ENCODE measurements around the gene PAQR8.

Gene PAQR8

DNA sequence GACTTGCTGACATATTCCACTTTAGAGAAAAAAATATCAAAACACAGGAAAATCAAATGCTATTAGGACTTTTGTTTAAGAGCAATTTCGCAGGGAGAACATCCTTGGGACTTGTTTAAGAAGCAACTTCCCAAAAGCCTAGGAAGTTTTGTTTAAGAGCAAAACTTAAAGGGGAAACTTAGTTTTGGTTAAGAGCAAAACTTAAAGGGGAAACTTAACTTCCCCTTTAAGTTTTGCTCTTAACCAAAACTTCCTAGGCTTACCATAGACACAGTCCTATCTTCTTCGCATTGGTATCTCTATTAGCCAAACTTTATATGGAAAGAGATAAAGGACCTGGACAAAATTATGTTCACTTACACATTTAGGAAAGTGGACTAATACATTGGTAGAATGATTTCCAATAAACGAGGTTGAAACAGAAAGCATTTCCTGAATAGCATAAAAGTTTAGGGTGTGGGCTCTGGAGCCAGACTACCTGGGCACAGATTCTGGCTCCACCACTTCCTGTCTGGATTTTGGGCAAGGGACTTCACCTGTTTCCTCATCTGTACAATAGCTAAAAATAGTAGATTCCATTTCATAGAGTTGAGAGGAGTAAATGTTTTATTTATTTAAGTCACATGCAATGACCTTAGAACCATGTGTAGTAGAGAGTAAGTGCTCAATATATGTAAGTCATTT lies 15.7 kb downstream of the PAQR8 start:
- no peaks in the 10 kb centered on the region for H4K20me1 ChIP-seq (ENCODE audit: insufficient read depth, low read length)
- peak; percentile 41; the same call in 1 of the 3 replicates for ATAC-seq (ENCODE audit: insufficient read depth, low read depth)
- peaks cover 2% of the 10 kb centered on the region for H3K9me3 ChIP-seq (ENCODE audit: insufficient read depth, low read length, severe bottlenecking)
- no peak overlapping the region for H3K27ac ChIP-seq (ENCODE audit: low read length)
- H3K27me3 ChIP-seq (ENCODE audit: insufficient read depth, low read length, poor library complexity), result no peaks in the 10 kb centered on the region
- peaks cover 16% of the 10 kb centered on the region; the same call in 1 of the 2 replicates for H3K36me3 ChIP-seq (ENCODE audit: insufficient read depth, low read length)
- H3K4me1 ChIP-seq (ENCODE audit: insufficient read depth, low read length), result no peaks in the 10 kb centered on the region
- TF ChIP-seq EZH2 (IDR thresholded peaks at IDR 0.05; ENCODE audit: borderline replicate concordance, low read depth, low read length, severe bottlenecking), result no peak
- TF ChIP-seq, protein P1, sequence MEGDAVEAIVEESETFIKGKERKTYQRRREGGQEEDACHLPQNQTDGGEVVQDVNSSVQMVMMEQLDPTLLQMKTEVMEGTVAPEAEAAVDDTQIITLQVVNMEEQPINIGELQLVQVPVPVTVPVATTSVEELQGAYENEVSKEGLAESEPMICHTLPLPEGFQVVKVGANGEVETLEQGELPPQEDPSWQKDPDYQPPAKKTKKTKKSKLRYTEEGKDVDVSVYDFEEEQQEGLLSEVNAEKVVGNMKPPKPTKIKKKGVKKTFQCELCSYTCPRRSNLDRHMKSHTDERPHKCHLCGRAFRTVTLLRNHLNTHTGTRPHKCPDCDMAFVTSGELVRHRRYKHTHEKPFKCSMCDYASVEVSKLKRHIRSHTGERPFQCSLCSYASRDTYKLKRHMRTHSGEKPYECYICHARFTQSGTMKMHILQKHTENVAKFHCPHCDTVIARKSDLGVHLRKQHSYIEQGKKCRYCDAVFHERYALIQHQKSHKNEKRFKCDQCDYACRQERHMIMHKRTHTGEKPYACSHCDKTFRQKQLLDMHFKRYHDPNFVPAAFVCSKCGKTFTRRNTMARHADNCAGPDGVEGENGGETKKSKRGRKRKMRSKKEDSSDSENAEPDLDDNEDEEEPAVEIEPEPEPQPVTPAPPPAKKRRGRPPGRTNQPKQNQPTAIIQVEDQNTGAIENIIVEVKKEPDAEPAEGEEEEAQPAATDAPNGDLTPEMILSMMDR (IDR thresholded peaks at IDR 0.05; ENCODE audit: borderline replicate concordance, extremely low read depth, low read length, poor library complexity, severe bottlenecking), result no peak
- H3K79me2 ChIP-seq (ENCODE audit: insufficient read depth, low read length), result peaks cover 10% of the 10 kb centered on the region
- DNase-seq, result no peak
- H3K9ac ChIP-seq (ENCODE audit: low read depth, low read length), result no peak overlapping the region
- H3K4me3 ChIP-seq (ENCODE audit: low read depth in 1 of 2, low read length in 2 of 2), result no peak overlapping the region
- H3K4me2 ChIP-seq (ENCODE audit: insufficient read depth, low read length), result no peak overlapping the region
- H2AFZ ChIP-seq (ENCODE audit: low read depth, low read length), result no peak overlapping the region

DNA sequence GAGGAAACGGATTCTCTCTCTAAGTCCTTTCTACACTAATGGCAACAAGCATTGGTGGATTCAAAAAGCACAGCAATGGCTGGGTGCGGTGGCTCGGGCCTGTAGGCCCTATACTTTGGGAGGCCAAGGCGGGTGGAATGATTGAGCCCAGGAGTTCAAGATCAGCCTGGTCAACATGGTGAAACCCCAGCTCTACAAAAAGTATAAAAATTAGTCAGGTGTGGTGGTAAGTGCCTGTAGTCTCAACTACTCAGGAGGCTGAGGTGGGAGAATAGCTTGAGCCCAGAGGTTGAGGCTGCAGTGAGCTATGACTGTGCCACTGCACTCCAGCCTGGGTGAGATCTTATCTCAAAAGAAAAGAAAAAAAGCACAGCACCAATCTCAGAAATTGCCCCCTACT lies 19.3 kb downstream of the PAQR8 start:
- TF ChIP-seq EZH2 (IDR thresholded peaks at IDR 0.05; ENCODE audit: borderline replicate concordance, low read depth, low read length, severe bottlenecking), result no peak
- TF ChIP-seq, protein P1 (IDR thresholded peaks at IDR 0.05; ENCODE audit: borderline replicate concordance, extremely low read depth, low read length, poor library complexity, severe bottlenecking), result no peak
- Histone ChIP-seq H3K4me2 (ENCODE audit: insufficient read depth, low read length) (no peak overlapping the region), H3K79me2 (ENCODE audit: insufficient read depth, low read length) (peaks cover 3% of the 10 kb centered on the region; the same call in 1 of the 2 replicates), H3K36me3 (ENCODE audit: insufficient read depth, low read length) (peaks cover 6% of the 10 kb centered on the region; the same call in 1 of the 2 replicates), H3K27me3 (ENCODE audit: insufficient read depth, low read length, poor library complexity) (no peaks in the 10 kb centered on the region), H4K20me1 (ENCODE audit: insufficient read depth, low read length) (no peaks in the 10 kb centered on the region), H3K4me1 (ENCODE audit: insufficient read depth, low read length) (no peaks in the 10 kb centered on the region), H3K4me3 (ENCODE audit: low read depth in 1 of 2, low read length in 2 of 2) (no peak overlapping the region), H3K27ac (ENCODE audit: low read length) (no peak overlapping the region), H3K9ac (ENCODE audit: low read depth, low read length) (no peak overlapping the region), H3K9me3 (ENCODE audit: insufficient read depth, low read length, severe bottlenecking) (no peaks in the 10 kb centered on the region), H2AFZ (ENCODE audit: low read depth, low read length) (no peak overlapping the region)
- no peak for DNase-seq
- ATAC-seq (ENCODE audit: insufficient read depth, low read depth), result no peak

DNA sequence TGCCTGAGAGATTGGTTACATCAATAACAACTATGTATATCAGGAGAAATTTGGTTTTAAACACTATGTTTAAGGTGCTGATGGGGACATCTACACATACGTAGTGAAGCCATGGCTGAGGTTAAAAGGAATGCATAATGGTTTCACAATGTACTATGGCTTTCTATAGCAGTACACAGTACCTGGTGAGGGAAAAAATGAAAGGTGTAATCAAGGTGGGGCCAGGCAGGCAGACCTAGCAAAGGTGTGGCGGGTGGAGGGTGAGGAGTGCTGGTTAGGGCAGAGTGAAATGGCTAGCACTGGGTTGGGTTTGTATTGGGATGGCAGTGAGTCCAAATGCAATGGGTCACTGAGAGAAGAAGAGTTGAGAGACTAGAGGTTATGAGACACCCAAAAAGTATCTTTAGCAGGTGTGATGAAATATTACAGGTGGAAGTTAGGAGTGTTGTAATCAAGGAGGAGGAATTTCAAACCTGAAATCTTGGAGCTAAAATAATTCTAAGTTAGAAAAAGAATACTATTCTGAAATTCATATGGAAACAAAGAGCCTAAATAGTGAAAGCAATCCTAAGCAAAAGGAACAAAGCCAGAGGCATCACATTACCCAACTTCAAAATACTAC lies 22.3 kb downstream of the PAQR8 start:
- no peak for DNase-seq
- Histone ChIP-seq H3K27me3 (ENCODE audit: insufficient read depth, low read length, poor library complexity) (no peaks in the 10 kb centered on the region), H4K20me1 (ENCODE audit: insufficient read depth, low read length) (no peaks in the 10 kb centered on the region), H3K4me2 (ENCODE audit: insufficient read depth, low read length) (no peak overlapping the region), H3K36me3 (ENCODE audit: insufficient read depth, low read length) (peaks cover 6% of the 10 kb centered on the region; the same call in 1 of the 2 replicates), H3K79me2 (ENCODE audit: insufficient read depth, low read length) (no peaks in the 10 kb centered on the region), H3K9ac (ENCODE audit: low read depth, low read length) (no peak overlapping the region), H3K4me3 (ENCODE audit: low read depth in 1 of 2, low read length in 2 of 2) (no peak overlapping the region), H2AFZ (ENCODE audit: low read depth, low read length) (no peak overlapping the region), H3K9me3 (ENCODE audit: insufficient read depth, low read length, severe bottlenecking) (no peaks in the 10 kb centered on the region), H3K27ac (ENCODE audit: low read length) (no peak overlapping the region), H3K4me1 (ENCODE audit: insufficient read depth, low read length) (peaks cover 13% of the 10 kb centered on the region)
- ATAC-seq (ENCODE audit: insufficient read depth, low read depth), result no peak
- no peak for TF ChIP-seq EZH2 (IDR thresholded peaks at IDR 0.05; ENCODE audit: borderline replicate concordance, low read depth, low read length, severe bottlenecking)
- TF ChIP-seq, protein P1 (IDR thresholded peaks at IDR 0.05; ENCODE audit: borderline replicate concordance, extremely low read depth, low read length, poor library complexity, severe bottlenecking), result no peak

Measured in DND-41 (cell line).